Endothelial cell of umbilical vein (primary cell): Measurements from ENCODE around the gene KIAA0753. TPM values are rescaled to one million over a fixed set of nuclear protein-coding genes. Genes with fewer than 3 reads are reported as not detected.

Experiments
- BruUV-seq: library from RNA; stranded (reverse); fragments of 400-500 nt; replicated peaks from 2 replicates; lab custom pipeline; 2021; lab: Mats Ljungman, UMichigan
- CTCF ChIA-PET: fragments of 300-600, 350-600 bp; sonication (Branson Sonifier 250); formaldehyde crosslinking; loops from one replicate; lab custom pipeline; 2021; ENCODE audit warnings: antibody characterized with exemption, inconsistent platforms; lab: Charles Lee
- POLR2A ChIA-PET: fragments of 300-600, 350-600 bp; sonication (Branson Sonifier 250); formaldehyde crosslinking; loops from one replicate; lab custom pipeline; 2021; ENCODE audit warnings: antibody characterized with exemption, inconsistent platforms; lab: Charles Lee
- DNase-seq: peaks from one replicate; pipeline ENCODE4 v3.0.0-alpha.2; 2011; ENCODE audit warnings: low read depth, low spot score
- FAIRE-seq: peaks from 2 replicates; lab custom pipeline; 2011; peaks lifted over from hg19 to GRCh38; lab: Jason Lieb, UNC
- H2AFZ ChIP-seq: 2 replicates; pipeline ENCODE4 v1.6.0; 2012; ENCODE audit warnings: low read depth, low read length, control low read depth, inconsistent platforms
- H3K27ac ChIP-seq: 2 replicates; pipeline ENCODE4 v1.5.1; 2011; ENCODE audit warnings: low read depth, mild to moderate bottlenecking, control low read depth, low read length, moderate library complexity; ENCODE audit not compliant: insufficient read depth
- H3K27me3 ChIP-seq, 2 experiments: 2 replicates each; pipeline versions ENCODE4 v1.6.0 to v1.6.1; 2011; ENCODE audit warnings: low read length in 2 of 2, mixed read lengths in 1 of 2; ENCODE audit not compliant: control insufficient read depth in 2 of 2, insufficient read depth in 2 of 2
- H3K36me3 ChIP-seq, 2 experiments: 2 replicates in 1 of 2; 3 replicates in 1 of 2; pipeline ENCODE4 v1.5.1; 2011; ENCODE audit warnings: low read length in 2 of 2, mild to moderate bottlenecking in 1 of 2, moderate library complexity in 1 of 2; ENCODE audit not compliant: control insufficient read depth in 2 of 2, insufficient read depth in 2 of 2; ENCODE audit errors: extremely low read depth in 1 of 2
- H3K4me1 ChIP-seq: 3 replicates; pipeline ENCODE4 v1.5.1; 2011; ENCODE audit warnings: mild to moderate bottlenecking, low read length; ENCODE audit not compliant: control insufficient read depth, insufficient read depth; ENCODE audit errors: extremely low read depth
- H3K4me2 ChIP-seq: 2 replicates; pipeline ENCODE4 v1.6.1; 2011; ENCODE audit warnings: low read length, control low read depth, mixed read lengths; ENCODE audit not compliant: insufficient read depth
- H3K4me3 ChIP-seq, 3 experiments: fragments of 200-600 bp in 1 of 3; sonication (generic), shearing (Covaris generic) in 1 of 3; replicated peaks in 1 of 3; 2 replicates each; pipeline ENCODE4 v1.5.1; 2011 to 2016; ENCODE audit warnings: control low read depth in 3 of 3, low read length in 3 of 3, mild to moderate bottlenecking in 2 of 3, inconsistent platforms in 1 of 3, low read depth in 1 of 3, moderate library complexity in 1 of 3; ENCODE audit not compliant: insufficient read depth in 1 of 3
- H3K79me2 ChIP-seq: 2 replicates; pipeline ENCODE4 v1.6.0; 2012; ENCODE audit warnings: low read length, inconsistent platforms; ENCODE audit not compliant: control insufficient read depth, insufficient read depth
- H3K9ac ChIP-seq: replicated peaks from 2 replicates; pipeline ENCODE3; 2011; ENCODE audit warnings: low read length, control low read depth; ENCODE audit not compliant: insufficient read depth; ENCODE audit errors: extremely low read depth
- H3K9me1 ChIP-seq: replicated peaks from 3 replicates; pipeline ENCODE4 v1.6.0; 2011; ENCODE audit warnings: mild to moderate bottlenecking, low read length; ENCODE audit not compliant: control insufficient read depth, insufficient read depth; ENCODE audit errors: extremely low read depth
- H3K9me3 ChIP-seq: replicated peaks from 2 replicates; pipeline ENCODE4 v1.5.1; 2012; ENCODE audit warnings: low read length, inconsistent platforms; ENCODE audit not compliant: control insufficient read depth, insufficient read depth
- H4K20me1 ChIP-seq: replicated peaks from 2 replicates; pipeline ENCODE3; 2011; ENCODE audit warnings: mild to moderate bottlenecking, low read length; ENCODE audit not compliant: control insufficient read depth, insufficient read depth; ENCODE audit errors: extremely low read depth
- EZH2 ChIP-seq: IDR thresholded peaks from 2 replicates; pipeline ENCODE4 v1.6.1; 2012; ENCODE audit warnings: borderline replicate concordance, low read depth, mild to moderate bottlenecking, moderate library complexity, low read length, inconsistent platforms; ENCODE audit not compliant: severe bottlenecking
- FOS ChIP-seq: IDR thresholded peaks from 2 replicates; pipeline ENCODE4 v1.6.1; 2011; ENCODE audit warnings: mild to moderate bottlenecking, low read length, moderate library complexity, borderline replicate concordance; ENCODE audit not compliant: insufficient read depth
- GATA2 ChIP-seq: IDR thresholded peaks from 2 replicates; pipeline ENCODE4 v1.7.0; 2011; ENCODE audit warnings: low read depth, mild to moderate bottlenecking, moderate library complexity, mixed read lengths, low read length; ENCODE audit not compliant: insufficient read length, insufficient read depth
- JUN ChIP-seq: IDR thresholded peaks from 2 replicates; pipeline ENCODE4 v1.6.1; 2011; ENCODE audit warnings: borderline replicate concordance, low read depth; ENCODE audit not compliant: insufficient read length, insufficient read depth
- MAX ChIP-seq: IDR thresholded peaks from 2 replicates; pipeline ENCODE4 v1.6.1; 2011; ENCODE audit not compliant: insufficient read depth, insufficient read length
- MYC ChIP-seq: IDR thresholded peaks from one replicate; pipeline ENCODE4 v1.6.1; 2011; ENCODE audit warnings: mild to moderate bottlenecking, low read depth, low read length
- POLR2A ChIP-seq: IDR thresholded peaks from 2 replicates; pipeline ENCODE4 v1.6.1; 2012; ENCODE audit warnings: low read depth, mild to moderate bottlenecking, control low read depth, low read length
- POLR2AphosphoS5 ChIP-seq: IDR thresholded peaks from 2 replicates; pipeline ENCODE4 v1.6.1; 2012; ENCODE audit warnings: low read depth, mild to moderate bottlenecking, control low read depth, low read length, moderate library complexity; ENCODE audit not compliant: insufficient read depth
- dilution Hi-C: fragments of 300-500 bp; cut with MboI; formaldehyde crosslinking; loops from one replicate; pipeline ENCODE4 v1.15.0; 2019; ENCODE audit warnings: low sequenced_read_pairs; ENCODE audit not compliant: extremely low pct_ligation_motif_present
- intact Hi-C: fragments of 100-400 bp; cut with micrococcal nuclease; formaldehyde crosslinking; loops from one replicate; pipeline ENCODE4 v1.10.0; 2022
- polyA plus RNA-seq, 4 experiments: library from polyadenylated mRNA; depleted of rRNA in 3 of 4; stranded (reverse) in 3 of 4; unstranded in 1 of 4; fragments of >200 nt; gene quantifications; 2 replicates each; pipeline versions ENCODE4 v1.2.1 to v1.2.3, GENCODE V29; 2011 to 2012; ENCODE audit warnings: missing spikeins in 1 of 4
- total RNA-seq: library from RNA; stranded (reverse); gene quantifications from 2 replicates; pipeline ENCODE4 v1.2.3, GENCODE V29; 2021
- TF ChIP-seq, protein P1 (sequence below), 2 donors: IDR thresholded peaks; 1 replicate in 1 of 2; 2 replicates in 1 of 2; pipeline ENCODE4 v1.5.1; 2011; ENCODE audit warnings: low read length in 2 of 2, mild to moderate bottlenecking in 2 of 2, moderate library complexity in 2 of 2, control low read depth in 1 of 2, inconsistent platforms in 1 of 2, low read depth in 1 of 2; ENCODE audit not compliant: insufficient read depth in 1 of 2; ENCODE audit errors: extremely low read depth in 1 of 2

The KIAA0753 gene
- total and polyA plus RNA-seq, 2 donors (not counting 3 experiments of a cell fraction or from before 2014, with no cell fraction given): 5.3 to 23.9 TPM

DNA sequence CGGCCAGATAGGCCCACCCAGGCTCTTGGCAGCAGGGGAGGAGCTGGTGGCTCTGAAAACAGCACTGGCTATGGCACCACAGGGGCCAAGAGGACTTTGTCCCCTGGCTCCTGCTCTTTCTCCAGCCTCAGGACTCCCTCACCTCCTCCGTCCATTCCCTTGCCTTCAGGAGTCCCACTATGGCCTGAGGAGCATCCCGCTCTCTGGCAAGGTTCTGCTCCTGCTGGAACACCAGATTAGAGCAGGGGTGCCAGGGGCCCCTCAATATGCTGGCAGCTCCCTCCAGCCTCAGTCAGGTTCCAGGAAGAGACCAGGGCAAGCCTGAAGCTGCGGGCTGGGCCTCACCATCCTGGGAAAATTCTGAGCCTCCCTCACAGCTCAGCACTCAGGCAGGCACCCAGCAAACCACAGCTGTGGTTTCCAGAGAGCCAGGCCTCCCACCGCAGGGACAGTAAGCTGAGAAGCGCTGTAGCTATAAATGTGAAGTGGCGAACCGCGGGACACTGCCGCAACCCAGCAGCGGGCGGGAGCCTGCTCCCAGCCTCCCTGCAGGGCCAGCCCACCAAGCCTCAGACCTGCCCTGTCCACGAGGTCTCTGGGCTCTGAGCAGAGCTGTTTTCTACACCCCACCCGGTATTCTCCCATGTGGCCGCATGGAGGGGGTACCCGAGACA lies 36.8 kb upstream of the KIAA0753 start:
- BruUV-seq: no TSS peak
- POLR2A ChIA-PET: no interaction called here
- Histone ChIP-seq H3K36me3 (no peaks in the 10 kb centered on the region), H3K27me3 (peaks cover 2 to 7% of the 10 kb centered on the region in 2 experiments), H3K9ac (no peak overlapping the region), H3K9me1 (no peaks in the 10 kb centered on the region), H3K4me2 (no peak overlapping the region), H3K4me3 (no peak overlapping the region), H4K20me1 (no peaks in the 10 kb centered on the region), H3K9me3 (no peaks in the 10 kb centered on the region), H2AFZ (no peak overlapping the region), H3K4me1 (no peaks in the 10 kb centered on the region), H3K27ac (no peak overlapping the region), H3K79me2 (no peaks in the 10 kb centered on the region)
- TF ChIP-seq GATA2 (no peak), POLR2A (no peak), FOS (no peak)
- FAIRE-seq: no peak
- intact Hi-C loops (no loop called here), dilution Hi-C loops (no loop called here)
- CTCF ChIA-PET: interaction anchor here (0.7 to 1.4 kb wide), 4 partner anchors 24 to 233 kb away, joined by 3 to 4 read pairs (median 3); no protein-coding TSS in a partner anchor
- no peak for DNase-seq

DNA sequence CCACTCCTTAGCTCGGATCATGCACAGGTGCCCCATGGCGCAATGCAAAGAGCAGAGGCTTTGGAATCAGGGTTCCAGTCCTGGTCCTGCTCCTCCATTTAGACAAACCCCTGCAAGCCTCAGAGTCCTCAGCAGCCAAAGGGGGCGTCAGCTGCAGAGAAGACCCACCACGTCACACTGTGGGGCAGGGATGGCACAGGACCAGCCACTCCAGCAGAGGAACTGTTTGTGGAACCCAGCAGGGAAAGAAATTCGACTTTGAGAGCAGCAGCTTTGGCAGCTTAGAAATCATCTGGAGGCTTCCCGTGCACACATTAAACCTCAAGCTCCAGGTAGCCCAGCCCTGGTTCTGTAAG lies 36.3 kb upstream of the KIAA0753 start:
- no TSS peak for BruUV-seq
- Histone ChIP-seq H3K9me3 (no peaks in the 10 kb centered on the region), H3K9ac (no peak overlapping the region), H3K36me3 (no peaks in the 10 kb centered on the region), H3K9me1 (no peaks in the 10 kb centered on the region), H3K4me2 (no peak overlapping the region), H3K27ac (no peak overlapping the region), H3K79me2 (no peaks in the 10 kb centered on the region), H3K4me1 (no peaks in the 10 kb centered on the region), H3K4me3 (no peak overlapping the region), H4K20me1 (no peaks in the 10 kb centered on the region), H3K27me3 (peaks cover 2 to 7% of the 10 kb centered on the region in 2 experiments), H2AFZ (no peak overlapping the region)
- FAIRE-seq: no peak
- dilution Hi-C loops: no loop called here
- TF ChIP-seq POLR2A (no peak), EZH2 (no peak), FOS (no peak), GATA2 (no peak), JUN (no peak), MAX (no peak), POLR2AphosphoS5 (no peak), MYC (no peak)
- TF ChIP-seq, protein P1, sequence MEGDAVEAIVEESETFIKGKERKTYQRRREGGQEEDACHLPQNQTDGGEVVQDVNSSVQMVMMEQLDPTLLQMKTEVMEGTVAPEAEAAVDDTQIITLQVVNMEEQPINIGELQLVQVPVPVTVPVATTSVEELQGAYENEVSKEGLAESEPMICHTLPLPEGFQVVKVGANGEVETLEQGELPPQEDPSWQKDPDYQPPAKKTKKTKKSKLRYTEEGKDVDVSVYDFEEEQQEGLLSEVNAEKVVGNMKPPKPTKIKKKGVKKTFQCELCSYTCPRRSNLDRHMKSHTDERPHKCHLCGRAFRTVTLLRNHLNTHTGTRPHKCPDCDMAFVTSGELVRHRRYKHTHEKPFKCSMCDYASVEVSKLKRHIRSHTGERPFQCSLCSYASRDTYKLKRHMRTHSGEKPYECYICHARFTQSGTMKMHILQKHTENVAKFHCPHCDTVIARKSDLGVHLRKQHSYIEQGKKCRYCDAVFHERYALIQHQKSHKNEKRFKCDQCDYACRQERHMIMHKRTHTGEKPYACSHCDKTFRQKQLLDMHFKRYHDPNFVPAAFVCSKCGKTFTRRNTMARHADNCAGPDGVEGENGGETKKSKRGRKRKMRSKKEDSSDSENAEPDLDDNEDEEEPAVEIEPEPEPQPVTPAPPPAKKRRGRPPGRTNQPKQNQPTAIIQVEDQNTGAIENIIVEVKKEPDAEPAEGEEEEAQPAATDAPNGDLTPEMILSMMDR (IDR thresholded peaks at IDR 0.05; ENCODE audit: extremely low read depth in 1 of 2, insufficient read depth in 1 of 2, low read depth in 1 of 2, low read length in 2 of 2): no peak
- ChIA-PET POLR2A (no interaction called here), CTCF (interaction anchor here (0.7 to 1.4 kb wide), 4 partner anchors 24 to 234 kb away, joined by 3 to 4 read pairs (median 3); no protein-coding TSS in a partner anchor)
- no peak for DNase-seq
- intact Hi-C loops: no loop called here
